HG03045 (cell line): Measurements from ENCODE around the gene TSPY4.
"Not testable (repeated sequence)": the region's sequence is repeated elsewhere in the genome, so short reads cannot be mapped to it uniquely, and the experiment has no call there.

ENCODE experiments used
- ATAC-seq: cut with Tn5 transposase; IDR thresholded peaks from one replicate; pipeline ENCODE4 v1.9.1; 2021; ENCODE audit warnings: mild to moderate bottlenecking, moderate library complexity; ENCODE audit not compliant: unreplicated experiment

TSPY4 gene

GRCh38 chrY:9337164-9337563 is at the start of gene TSPY4:
TSPY4 (plus strand) TSS chrY:9337464; CDS start chrY:9337510, 46 bp downstream.
- ATAC-seq: not testable (repeated sequence)

- ATAC-seq: no peak
Measured at GRCh38 chrY:9320996-9321395, 16.3 kb upstream of the TSPY4 start.

GRCh38 chrY:9357497-9357896 is 20.2 kb downstream of the TSPY4 start, which contains the start of gene TSPY8:
TSPY8 (plus strand) TSS chrY:9357797; CDS start chrY:9357843, 46 bp downstream.
- not testable (repeated sequence) for ATAC-seq
